Measurements from ENCODE around the gene RRP12.

GRCh38 chr10:97407952-97408248 lies 6.8 kb upstream of the RRP12 start:
- TF ChIP-seq POLR2A (IDR thresholded peaks at IDR 0.05), result no peak
- TF ChIP-seq, protein P1, sequence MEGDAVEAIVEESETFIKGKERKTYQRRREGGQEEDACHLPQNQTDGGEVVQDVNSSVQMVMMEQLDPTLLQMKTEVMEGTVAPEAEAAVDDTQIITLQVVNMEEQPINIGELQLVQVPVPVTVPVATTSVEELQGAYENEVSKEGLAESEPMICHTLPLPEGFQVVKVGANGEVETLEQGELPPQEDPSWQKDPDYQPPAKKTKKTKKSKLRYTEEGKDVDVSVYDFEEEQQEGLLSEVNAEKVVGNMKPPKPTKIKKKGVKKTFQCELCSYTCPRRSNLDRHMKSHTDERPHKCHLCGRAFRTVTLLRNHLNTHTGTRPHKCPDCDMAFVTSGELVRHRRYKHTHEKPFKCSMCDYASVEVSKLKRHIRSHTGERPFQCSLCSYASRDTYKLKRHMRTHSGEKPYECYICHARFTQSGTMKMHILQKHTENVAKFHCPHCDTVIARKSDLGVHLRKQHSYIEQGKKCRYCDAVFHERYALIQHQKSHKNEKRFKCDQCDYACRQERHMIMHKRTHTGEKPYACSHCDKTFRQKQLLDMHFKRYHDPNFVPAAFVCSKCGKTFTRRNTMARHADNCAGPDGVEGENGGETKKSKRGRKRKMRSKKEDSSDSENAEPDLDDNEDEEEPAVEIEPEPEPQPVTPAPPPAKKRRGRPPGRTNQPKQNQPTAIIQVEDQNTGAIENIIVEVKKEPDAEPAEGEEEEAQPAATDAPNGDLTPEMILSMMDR (IDR thresholded peaks at IDR 0.05), result no peak

All from esophagus squamous epithelium (tissue), 4 donors.